ENCODE results near the gene SNAPIN.
A peak's percentile ranks its signal among the peaks of the same experiment; 100 is the strongest.

Gene SNAPIN

DNA sequence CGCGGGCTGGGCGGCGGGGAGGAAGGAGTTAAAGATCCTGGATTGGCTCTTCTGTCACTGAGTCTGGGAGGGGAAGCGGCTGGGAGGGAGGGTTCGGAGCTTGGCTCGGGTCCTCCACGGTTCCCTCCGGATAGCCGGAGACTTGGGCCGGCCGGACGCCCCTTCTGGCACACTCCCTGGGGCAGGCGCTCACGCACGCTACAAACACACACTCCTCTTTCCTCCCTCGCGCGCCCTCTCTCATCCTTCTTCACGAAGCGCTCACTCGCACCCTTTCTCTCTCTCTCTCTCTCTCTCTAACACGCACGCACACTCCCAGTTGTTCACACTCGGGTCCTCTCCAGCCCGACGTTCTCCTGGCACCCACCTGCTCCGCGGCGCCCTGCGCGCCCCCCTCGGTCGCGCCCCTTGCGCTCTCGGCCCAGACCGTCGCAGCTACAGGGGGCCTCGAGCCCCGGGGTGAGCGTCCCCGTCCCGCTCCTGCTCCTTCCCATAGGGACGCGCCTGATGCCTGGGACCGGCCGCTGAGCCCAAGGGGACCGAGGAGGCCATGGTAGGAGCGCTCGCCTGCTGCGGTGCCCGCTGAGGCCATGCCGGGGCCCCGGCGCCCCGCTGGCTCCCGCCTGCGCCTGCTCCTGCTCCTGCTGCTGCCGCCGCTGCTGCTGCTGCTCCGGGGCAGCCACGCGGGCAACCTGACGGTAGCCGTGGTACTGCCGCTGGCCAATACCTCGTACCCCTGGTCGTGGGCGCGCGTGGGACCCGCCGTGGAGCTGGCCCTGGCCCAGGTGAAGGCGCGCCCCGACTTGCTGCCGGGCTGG, 20.2 kb downstream of the SNAPIN start, which contains the start of gene NPR1:
NPR1 (plus strand) TSS at position 170 of the 818 bp plus-strand sequence; CDS start at position 591, 421 bp downstream.
- DNase-seq (ENCODE audit: low read depth), result no peak

DNA sequence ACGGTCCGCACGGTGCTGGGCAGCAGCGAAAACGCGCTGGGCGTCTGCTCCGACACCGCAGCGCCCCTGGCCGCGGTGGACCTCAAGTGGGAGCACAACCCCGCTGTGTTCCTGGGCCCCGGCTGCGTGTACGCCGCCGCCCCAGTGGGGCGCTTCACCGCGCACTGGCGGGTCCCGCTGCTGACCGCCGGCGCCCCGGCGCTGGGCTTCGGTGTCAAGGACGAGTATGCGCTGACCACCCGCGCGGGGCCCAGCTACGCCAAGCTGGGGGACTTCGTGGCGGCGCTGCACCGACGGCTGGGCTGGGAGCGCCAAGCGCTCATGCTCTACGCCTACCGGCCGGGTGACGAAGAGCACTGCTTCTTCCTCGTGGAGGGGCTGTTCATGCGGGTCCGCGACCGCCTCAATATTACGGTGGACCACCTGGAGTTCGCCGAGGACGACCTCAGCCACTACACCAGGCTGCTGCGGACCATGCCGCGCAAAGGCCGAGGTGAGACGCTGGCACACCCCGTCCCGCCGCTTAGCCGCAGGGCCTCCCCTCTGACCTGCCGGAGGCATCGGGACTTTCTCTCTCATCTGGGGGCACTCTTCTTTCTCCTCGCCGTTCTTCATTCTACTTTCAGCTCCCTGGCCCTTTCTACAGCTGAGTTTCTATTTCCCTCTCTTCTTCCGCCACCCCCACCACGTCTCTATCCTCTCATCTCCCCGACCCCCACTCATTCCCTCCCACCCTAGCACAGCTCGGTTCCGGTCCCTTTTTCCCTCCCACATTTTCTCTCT, 21.0 kb downstream of the SNAPIN start:
- DNase-seq (ENCODE audit: low read depth), result no peak

DNA sequence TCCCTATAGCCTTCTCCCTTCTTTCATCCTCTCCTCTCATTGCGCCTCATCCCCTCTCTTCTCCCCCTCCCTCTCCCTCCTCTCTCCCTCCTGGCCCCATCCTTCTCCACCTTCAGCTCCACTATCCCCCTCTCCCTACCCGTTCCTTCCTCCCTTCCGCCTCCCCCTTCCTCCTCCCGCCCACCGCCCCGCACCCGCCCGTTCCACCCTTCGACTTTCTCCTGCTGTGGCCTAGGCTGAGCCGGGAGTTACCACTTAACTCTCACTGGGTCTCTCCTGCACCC, 21.6 kb downstream of the SNAPIN start:
- DNase-seq (ENCODE audit: low read depth), result no peak

DNA sequence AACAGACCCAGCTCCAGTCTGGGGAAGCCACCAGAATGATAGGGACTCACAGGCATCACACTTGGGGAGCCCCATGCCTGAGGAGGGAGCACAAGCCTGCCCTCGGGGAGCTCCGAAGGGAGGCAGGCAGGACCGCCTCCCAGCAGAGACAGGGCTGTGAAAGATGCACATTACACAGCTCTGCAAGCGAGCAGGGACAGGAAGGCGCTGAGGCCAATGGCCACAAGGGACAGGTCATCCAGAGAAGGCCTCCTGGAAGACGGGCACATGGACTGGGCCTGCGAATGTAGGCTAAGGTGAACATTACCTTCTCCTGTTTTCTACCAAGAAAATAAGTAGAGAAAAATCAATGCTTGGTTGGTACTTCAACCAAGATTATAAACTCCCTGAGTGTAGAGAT, 24.2 kb downstream of the SNAPIN start:
- no peak for DNase-seq (ENCODE audit: low read depth)

DNA sequence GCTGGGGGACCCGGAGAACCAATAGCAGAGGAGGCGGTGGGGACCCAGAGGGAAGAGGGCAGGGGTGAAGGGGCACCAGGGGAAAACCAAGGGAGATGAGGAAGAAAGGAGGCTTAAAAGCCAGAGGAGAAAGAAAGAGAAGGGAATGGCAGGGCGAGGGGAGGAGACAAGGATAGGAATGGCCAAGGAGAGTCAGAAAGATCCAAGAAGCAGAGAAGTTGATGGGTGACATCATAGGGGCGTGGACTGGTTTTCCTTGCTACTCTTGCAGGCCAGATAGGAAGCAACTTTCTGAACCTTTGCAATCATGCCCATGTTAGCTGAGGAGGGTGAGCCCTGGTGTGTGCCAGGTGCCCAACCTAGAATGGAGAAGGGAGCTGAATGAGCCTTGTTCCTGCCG, 25.4 kb downstream of the SNAPIN start:
- no peak for DNase-seq (ENCODE audit: low read depth)

DNA sequence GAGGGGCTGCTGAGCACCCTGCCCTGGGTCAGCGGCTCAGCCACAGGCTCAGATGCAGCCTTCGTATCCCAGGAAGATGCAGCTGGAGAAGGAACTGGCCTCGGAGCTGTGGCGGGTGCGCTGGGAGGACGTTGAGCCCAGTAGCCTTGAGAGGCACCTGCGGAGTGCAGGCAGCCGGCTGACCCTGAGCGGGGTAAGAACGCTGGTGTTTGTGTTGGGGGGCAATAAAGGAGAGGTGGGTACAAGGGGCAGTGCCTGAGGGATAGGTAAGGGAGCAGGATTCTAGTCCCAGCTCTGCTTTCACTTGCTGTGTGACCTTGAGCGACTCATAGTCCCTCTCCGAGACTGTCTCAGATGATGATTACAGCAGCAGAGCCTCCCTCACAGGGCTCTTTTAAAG, 26.4 kb downstream of the SNAPIN start:
- no peak for DNase-seq (ENCODE audit: low read depth)

DNA sequence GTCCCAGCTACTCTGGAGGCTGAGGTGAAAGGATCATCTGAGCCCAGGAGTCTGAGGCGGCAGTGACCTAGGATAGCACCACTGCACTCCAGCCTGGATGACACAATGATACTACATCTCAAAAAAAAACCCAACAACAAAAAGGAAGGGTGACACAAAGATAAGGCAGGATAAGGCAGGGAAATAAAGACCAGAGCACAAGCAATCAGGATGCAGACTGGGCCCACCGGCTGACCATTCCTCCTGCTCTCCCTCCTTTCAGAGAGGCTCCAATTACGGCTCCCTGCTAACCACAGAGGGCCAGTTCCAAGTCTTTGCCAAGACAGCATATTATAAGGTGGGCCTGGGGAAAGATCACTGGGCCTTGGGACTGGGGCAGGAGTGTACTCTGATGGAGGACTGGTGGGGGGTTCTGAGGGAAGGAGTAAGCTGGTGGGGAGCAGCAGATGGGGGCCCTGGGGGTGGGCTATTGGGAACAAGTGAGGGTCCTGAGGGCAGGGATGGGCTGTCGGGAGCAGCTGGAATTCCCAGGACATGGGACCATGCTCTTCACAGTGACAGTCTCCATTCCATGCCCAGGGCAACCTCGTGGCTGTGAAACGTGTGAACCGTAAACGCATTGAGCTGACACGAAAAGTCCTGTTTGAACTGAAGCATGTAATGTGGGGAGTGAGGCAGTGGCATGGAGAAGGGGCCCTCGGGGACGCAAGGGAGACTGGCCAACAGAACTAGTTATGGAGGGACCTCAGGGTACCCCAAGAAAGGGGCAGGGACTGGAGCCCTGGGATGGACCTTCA, 27.2 kb downstream of the SNAPIN start:
- no peak for DNase-seq (ENCODE audit: low read depth)

DNA sequence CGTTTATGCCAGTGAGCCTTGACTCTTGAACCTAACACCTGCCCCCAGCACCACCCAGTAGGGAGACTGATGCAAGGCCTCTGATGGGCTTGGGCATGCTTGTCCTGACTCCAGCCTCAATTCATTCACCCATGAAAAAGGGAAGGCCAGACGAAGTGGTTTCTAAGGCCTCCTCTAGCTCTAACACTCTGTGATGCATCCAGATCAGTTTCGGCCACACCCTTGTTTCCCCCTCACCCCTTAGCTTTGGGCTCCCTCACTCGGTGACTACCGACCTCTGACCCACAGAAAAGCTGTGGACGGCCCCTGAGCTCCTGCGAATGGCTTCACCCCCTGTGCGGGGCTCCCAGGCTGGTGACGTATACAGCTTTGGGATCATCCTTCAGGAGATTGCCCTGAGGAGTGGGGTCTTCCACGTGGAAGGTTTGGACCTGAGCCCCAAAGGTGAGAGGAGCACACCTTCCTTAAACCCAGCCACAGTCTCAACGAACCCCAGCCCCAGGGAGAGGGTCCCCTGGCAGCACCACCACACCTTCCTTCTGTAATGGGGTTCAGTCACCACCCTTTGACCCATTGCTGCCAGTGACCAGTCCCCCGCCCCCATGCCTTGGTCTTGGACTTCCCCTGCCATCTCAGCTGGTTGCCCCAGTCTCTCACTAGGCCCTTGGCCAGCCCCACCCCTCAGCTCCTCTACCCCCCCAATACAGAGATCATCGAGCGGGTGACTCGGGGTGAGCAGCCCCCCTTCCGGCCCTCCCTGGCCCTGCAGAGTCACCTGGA, 29.0 kb downstream of the SNAPIN start:
- DNase-seq (ENCODE audit: low read depth), result no peak

DNA sequence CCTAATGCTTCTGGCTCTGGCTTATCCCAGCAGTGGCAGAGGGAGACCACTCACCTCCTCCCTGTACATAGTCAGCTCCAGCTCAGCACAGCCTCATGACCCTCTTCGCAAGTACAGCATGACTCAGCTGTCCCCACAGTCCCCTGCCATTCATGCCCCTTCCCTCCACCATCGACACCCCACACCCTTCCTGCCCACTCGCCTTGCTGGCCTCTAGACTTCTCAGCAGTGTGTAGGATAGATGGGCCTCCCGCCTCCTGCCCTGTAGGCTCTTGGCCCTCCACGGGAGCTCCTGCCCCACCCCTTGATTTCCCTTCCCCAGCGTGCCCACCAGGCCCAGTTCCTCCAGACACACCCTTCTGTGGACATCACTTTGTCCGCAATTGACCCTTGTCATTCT, 29.8 kb downstream of the SNAPIN start:
- DNase-seq (ENCODE audit: low read depth), result no peak

DNA sequence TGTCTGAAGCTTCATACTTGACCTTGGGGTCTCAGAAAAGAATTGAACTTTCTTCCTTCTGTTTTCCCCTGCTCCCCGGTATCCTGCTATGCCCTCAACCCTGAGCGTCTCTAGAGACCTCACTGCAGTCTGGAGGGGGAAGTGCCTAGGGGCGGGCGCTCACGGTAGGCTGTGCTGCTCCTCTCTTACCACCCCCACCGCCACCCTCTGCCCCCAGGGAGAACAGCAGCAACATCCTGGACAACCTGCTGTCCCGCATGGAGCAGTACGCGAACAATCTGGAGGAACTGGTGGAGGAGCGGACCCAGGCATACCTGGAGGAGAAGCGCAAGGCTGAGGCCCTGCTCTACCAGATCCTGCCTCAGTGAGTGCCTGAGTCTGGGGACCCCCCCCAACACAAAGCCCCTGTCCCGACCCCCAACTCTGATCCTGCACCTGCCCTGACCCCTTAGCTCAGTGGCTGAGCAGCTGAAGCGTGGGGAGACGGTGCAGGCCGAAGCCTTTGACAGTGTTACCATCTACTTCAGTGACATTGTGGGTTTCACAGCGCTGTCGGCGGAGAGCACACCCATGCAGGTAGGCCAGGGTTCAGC, 30.3 kb downstream of the SNAPIN start:
- DNase-seq (ENCODE audit: low read depth), result no peak

DNA sequence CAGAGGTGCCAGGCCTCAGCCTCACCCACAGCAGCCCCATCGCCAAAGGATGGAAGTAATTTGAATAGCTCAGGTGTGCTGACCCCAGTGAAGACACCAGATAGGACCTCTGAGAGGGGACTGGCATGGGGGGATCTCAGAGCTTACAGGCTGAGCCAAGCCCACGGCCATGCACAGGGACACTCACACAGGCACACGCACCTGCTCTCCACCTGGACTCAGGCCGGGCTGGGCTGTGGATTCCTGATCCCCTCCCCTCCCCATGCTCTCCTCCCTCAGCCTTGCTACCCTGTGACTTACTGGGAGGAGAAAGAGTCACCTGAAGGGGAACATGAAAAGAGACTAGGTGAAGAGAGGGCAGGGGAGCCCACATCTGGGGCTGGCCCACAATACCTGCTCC, 35.0 kb downstream of the SNAPIN start:
- DNase-seq (ENCODE audit: low read depth), result no peak

DNA sequence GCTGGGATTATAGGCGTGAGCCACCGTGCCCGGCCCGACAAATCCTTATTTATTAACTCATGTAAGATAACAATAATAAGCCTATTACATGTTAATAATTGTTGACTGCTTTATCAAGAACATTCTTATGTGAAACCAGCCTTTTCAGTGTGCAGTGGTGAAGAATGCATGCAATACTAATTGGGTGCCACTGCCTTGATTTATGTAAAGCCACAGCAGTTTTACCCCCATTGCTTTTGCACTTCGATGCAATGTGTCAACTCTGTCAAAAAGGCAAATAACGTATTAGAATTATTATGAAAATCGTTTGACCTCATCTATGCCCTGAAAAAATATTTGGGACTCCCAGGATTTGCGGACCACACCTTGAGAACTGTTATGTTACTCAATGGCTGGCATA, 38.2 kb downstream of the SNAPIN start:
- no peak for DNase-seq (ENCODE audit: low read depth)

DNA sequence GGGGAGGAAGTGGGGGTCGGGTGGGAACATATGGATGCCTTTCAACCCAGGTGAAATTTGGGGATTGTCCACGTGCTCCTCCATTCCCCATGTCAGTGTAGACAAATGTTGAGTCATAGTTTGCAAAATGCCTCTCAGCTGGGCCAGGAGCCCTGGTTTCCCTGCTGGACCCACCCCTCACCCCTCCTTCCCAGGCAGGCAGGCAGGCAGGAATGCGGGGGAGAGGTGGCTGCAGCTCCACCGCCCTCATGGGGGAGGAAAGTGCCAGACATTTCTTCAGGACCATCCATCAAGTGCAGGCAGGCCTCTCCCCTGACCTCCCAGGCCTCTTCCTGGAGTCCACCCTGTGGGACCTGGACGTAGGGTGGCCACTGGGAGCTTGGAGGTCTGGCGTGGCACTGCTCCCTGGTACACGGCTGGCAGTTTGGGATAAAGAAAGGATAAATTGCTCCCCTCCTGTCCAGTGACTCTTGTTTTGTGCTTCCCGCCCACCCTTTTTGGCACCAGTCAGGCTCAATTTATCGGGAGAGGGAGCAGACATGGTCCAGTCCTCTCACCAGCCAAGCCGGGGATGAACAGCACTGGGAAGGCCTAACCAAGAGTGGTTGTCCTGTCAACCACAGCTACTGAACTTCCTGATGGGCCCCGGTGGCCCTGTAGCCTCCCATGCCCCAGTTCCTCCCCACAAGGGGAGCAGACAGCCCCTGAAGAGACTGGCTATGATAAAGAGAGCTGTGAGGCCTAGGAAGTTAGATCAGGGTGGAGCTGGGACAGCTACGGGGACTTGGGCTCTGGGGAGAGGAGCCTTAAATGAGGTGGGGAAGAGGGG, 38.9 kb downstream of the SNAPIN start:
- peak; percentile 64 for DNase-seq (ENCODE audit: low read depth)

DNA sequence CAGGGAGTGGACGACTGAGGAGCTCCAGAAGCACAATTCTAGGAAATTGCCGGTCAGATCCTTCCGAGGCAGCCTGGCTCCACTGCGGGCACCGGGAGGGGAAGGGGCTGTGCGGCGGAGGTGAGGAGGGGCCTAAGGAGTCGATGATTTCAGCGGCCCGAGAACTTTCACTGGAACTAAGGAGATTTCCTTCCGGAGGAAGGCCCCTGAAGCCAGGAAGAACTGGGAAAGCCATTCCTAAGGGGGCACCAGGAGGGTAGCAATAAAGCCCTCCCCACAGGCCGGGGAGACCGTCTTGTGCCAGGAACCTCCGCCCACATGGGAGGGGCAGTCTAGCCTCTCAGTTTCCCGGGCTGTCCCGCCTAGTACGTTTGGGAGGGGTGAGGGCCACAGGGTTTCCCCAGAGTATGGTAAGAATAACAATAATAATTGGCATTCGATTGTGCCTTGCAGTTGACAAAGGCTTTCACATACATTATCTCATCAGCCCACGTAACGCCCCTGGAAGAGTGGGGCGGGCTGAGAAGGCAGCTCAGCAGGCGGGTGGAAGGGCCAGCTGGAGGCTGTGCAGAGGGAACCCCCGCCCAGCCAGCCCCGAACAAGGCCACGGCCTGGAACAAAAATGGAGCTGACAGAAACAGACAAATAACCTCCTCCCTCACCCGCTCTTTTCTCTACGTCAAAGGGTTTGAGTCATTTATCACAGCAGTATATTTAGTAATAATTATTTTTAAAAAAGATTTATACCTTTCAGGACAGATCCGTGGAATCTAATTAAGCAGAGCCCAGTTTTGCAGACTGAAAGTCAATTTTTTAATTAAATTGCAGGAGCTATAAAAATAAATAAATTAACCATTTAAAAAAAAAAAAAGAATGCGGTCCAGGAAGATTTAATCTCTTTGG, 39.8 kb downstream of the SNAPIN start:
- DNase-seq (ENCODE audit: low read depth), result no peak

DNA sequence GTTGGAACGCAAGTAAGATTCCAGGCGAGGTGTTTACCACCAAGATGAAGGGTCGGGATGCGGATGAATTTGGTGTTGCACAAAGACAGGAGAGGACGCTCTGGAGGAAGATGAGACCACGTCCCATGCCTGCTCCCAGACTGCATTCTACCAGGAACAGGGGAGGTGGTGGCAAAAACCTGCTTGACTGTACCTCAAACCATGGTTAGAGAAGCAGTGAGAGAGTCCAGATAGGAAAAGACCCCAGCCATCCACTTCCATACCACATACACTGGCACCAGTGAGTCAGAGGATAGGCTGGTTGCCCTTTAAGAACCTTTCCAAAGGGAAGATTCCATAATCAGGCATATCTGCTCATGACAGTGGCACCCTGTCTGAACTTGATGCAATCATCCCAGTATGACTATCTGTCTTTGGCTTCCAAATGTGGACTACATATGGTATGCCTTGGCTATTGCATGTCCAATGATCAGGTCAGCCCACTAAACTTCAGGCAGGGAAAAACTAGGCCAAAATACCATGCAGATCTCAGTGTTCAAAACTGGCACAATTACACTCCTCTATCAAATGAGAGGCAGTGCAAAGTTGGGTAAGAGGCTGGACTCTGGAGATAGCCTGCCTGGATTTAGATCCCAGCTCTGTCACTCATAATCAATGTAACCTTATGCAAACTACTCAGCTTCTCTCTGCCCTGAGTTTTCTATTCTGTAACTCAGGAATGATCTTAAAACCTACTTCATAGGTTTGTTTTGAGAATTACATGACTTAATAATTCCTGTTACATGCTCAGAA, 40.6 kb downstream of the SNAPIN start:
- no peak for DNase-seq (ENCODE audit: low read depth)

DNA sequence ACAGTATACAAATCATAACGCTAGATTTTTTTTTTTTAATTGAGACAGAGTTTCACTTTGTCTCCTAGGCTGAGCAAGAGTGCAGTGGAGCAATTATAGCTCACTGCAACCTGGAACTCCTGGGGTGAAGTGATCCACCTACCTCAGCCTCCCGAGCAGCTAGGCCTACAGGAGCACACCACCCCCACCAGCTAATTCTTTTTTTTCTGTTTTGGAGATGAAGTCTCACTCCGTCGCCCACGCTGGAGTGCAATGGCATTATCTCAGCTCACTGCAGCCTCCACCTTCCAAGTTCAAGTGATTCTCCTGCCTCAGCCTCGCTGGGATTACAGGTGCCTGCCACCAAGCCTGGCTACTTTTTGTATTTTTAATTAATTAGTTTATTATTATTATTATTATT, 41.3 kb downstream of the SNAPIN start:
- no peak for DNase-seq (ENCODE audit: low read depth)

DNA sequence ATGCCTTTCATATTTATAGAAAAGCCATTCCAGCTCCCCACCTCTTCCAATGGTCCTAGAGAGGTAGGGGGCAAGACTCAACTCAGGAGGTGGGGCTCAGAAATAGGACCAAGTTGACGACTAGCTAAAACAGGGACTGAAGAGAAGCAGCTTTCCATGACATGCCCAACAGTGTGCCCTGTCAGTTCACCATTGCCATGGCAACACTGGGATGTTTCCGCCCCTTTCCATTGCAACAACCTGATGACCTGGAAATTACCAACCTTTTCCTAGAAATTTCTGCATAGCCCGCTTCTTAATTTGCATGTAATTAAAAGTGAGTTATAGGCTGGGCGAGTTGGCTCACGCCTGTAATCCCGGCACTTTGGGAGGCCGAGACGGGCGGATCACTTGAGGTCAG, 47.0 kb downstream of the SNAPIN start:
- DNase-seq (ENCODE audit: low read depth), result no peak

DNA sequence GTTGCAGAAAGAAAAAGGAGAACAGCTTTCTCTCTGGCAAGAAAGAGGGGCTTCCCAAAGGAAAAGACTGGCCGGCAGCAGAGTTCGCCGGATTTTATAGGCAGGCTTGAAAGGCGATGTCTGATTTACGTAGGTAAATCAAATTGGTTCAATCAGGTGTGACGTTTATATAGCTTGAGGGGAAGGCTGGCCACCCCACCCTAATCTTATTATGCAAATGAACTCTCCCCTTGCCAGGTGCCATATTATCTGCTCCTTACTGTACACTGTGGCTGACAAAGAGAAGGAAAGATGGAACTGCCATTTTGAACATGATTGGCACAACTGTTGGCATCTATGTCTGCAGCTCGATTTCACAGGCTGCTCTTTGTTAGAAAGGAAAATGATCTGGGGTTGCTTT, 52.5 kb downstream of the SNAPIN start:
- no peak for DNase-seq (ENCODE audit: low read depth)

All from CMK (cell line).